NCI-H226 (cell line): ENCODE measurements around the gene CDH12.
A peak's percentile ranks its signal among the peaks of the same experiment; 100 is the strongest.
"Not testable (repeated sequence)": the region's sequence is repeated elsewhere in the genome, so short reads cannot be mapped to it uniquely, and the experiment has no call there.

Source experiments
- DNase-seq: peaks from one replicate; pipeline ENCODE4 v3.0.0-alpha.2; 2015

The CDH12 gene

DNA sequence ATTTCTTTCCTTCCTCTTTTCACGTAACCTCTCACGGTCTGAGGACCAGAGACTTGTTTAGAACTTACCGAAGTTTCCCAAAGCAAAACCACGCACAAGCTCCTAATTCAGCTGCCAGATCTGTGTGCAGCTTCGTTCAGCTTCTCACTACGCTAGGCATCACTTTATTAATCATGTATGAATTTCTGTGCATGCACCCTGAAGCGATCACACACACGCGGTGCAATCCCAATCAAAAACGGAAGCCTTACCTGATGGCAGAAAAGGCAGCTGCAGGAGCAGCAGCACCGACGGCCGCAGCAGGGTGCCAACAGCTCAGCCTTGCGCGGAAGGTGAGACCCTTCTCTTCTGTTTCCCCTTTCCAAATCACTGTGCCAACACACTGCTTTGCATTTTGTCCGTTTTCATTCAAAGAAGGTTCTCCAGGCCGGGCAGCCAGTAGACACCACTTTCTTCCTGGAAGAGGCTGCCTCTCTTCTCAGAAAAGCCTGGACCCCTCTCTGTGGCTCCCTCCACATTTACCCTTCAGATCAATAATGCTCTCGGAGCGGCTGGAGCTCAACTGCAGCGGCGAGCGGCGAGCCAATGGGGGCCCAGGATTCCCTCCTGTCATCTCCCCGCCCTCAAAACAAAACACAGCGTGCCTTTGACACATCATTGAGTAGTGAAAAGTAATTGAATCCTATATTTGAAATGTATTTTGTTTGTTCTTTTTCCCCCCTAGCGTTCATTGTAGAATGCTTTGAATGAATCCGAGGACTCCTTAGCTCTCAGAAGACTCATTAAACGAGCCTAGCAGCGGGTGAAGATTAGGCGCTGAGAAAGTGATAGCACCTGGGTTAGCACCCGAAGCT, at the start of gene CDH12:
TSS of gene CDH12 (minus strand) at position 538 of the 854 bp plus-strand sequence.
- DNase-seq = no peak

DNA sequence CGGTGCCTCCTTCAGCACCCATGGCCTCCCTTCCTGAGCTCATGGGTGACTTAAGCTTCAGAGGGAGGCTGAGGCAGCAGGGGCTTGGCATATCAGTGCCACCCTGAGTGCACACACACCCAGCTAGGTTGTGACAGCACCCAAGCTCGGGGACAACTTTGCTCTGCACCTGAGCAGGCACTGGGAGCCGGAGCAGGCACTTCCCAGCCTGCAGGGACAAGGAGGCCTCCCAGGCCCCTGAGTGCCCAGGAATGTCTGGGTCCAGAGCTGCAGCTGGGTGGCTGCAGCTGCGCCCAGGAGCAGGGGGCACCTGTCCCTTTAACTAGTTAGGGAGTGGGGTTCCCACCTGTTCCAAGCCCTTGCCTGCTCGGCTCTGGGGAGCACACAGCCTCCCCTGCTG, 48.7 kb upstream of the CDH12 start:
- no peak for DNase-seq

DNA sequence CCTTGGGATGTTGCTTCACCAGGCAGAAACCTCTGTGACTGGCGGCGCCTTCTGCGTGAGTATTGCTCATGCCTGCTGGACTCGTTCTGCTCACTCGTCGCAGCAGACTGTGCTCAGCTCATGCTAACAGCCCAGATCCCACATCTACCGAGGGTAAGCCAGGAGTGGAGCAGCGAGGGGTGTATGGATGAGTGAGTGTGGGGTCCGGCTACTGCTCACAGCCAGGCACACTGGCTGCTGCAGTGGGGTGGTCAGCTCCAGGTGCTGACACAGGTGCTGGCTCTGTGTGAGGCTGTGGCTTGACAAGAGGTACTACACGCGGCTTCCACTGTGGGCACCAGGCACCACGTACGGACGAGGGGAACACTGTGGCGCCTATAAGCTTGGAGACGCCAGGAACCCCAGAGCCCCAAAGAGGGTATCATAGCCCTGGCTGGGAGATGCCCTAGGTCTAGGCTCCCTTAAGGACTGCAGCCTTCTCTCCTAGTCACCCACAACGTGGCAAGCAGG, 47.7 kb upstream of the CDH12 start:
- DNase-seq = no peak

DNA sequence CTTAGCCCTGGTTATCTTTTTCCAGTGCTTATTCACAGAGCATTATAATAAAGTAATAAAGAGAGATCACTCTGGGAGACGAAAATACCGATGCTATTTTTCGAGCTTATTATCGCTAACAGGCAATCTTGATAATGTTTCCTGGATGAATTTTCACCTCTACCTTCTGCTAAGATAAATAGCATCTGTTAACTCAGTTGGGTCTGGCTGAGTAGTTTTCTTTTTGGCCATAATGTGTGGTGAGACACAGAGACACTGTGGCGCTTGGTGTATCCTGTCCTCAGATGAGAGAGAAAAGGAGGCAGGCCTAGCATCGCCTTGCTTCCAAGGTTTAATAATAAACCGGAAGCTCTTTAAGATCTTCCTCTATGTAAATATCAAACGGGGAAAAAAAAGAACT, 46.2 kb upstream of the CDH12 start:
- DNase-seq = no peak

DNA sequence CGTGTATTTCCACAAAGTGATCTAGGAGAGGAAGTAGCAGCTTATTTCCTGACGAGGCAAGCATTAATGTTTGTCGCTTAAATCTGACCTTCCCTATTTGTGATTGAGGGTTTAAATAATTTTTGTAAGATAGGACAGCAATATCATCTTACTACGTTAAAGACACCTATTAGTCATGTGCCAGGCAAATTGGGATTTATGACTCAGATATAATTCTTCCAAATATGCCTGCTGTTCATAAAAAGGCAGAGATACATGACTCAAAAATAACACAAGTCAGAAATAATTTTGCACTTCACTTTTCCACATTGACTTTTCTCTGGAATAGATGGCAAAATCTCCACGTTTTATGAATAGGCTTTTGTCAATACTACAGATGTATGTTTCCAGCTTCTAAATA, 43.0 kb upstream of the CDH12 start:
- DNase-seq = no peak

DNA sequence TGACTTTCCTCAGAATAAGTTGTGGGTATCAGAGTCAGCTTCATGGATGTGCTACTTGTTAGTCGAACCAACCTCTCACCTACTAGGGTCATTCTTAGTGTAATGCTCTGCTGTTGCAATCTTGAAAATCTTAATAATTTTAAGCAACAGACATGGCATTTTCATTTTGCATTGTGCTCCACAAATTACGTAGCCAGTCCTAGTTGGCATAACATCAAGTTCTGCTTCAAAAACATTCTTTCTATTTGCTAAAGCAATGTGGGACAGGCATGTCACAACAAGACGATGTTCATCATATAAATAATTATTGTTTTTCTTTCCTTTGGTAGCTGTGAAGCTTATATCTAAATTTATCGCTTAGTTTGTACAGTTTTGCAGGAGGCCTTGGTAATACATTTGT, 39.3 kb upstream of the CDH12 start:
- no peak for DNase-seq

DNA sequence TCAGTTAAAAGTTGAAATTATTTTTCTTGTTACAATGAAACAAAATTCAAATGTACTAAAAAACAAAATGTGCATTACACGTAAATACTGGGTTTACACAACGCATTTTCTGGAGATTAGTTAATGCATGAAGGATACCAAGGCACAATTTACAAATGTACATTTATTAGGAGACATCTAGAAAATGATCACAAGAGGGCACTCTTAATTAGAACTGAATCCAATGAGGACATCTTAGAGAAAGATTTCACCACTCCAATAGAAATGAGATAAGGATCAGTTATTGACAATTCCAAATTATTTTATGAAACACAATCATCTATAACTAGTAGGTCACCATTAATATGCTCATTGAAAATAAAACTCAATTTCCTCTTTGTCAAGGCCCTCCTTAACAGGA, 36.6 kb upstream of the CDH12 start:
- DNase-seq = no peak

DNA sequence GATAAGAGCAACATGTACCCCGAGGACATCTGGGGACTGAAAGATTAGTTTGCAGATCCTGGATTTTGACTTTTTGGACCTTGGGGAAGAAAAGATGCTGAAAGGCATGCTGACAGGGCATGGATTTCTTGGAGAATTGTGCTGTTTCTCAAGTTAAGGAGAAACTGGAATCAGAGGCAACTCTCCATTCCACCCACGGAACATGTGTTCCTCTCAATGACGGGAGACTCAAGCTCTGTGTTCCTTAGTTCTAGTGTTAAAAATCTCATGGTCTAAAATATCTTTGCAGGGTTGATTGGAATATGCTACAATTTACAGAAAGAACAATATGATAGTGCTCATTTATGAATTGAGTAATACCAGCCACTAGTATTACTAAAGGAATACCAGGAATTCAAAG, 34.4 kb upstream of the CDH12 start:
- DNase-seq = no peak

DNA sequence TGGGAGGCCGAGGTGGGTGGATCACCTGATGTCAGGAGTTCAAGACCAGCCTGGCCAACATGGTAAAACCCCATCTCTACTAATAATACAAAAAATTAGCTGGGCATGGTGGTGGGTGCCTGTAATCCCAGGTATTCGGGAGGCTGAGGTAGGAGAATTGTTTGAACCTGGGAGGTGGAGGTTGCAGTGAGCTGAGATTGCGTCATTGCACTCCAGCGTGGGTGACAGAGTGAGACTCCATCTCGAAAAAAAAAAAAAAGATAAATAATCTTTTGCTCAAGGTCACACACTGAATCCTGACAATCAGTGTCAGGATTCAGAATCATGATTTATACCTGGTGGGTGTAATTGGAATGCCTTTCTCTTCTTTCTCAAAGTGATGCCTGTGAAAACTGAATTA, 5.8 kb upstream of the CDH12 start:
- DNase-seq = not testable (repeated sequence)

DNA sequence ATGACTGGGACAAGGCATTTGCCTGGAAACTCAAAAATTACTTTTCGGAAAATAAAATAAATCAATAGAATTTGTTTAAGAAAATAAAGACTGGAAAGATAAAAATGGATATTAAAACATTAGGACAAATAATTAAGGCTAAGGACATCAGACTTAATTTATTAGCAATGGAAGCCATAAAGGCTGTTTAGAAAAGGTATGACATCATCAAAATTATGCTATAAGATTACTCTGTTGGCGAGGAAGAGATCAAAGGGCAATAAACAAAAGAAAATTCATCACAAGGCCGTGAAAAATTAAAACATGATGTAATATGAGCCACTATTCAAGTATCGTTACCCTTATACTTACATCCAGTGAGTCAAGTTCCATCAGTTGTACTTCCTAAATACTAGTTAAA, 2.7 kb upstream of the CDH12 start:
- no peak for DNase-seq

DNA sequence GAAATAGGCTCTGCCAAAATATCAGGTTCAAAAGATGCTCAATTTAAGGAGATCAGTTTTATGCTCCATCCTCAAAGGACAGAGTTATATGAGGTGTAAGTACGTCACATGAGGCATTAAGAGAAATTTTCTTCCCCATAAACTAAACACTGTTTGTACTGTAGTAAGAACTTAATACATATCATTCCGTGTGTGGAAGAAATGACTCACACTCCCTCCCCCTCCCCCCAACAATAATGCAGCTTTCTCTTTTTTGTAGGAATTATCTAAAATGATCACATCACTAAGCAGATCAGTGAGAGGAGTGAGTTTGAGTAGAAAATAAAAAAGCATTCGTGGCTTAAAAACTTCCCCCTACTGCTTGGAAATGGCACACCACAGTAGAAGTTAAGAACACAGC, 2.2 kb downstream of the CDH12 start:
- no peak for DNase-seq

DNA sequence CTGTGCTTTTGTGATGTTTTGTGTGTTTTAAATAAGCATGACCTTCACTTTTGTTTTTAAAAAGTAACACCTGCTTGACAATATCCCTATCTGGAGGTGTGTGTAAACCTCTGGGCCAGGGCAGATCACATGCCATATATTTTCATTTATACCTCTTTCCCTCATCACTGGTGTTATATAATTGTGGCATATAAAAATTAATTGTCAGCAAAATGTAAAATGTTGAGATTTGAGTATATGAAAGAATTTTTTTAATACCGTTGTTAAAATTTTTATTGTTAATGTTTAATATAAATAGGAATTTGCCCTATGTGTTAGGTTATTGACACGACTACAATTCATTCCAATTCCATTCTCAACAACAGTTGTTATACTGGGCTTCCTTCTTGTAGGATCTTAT, 6.5 kb downstream of the CDH12 start:
- DNase-seq = no peak

DNA sequence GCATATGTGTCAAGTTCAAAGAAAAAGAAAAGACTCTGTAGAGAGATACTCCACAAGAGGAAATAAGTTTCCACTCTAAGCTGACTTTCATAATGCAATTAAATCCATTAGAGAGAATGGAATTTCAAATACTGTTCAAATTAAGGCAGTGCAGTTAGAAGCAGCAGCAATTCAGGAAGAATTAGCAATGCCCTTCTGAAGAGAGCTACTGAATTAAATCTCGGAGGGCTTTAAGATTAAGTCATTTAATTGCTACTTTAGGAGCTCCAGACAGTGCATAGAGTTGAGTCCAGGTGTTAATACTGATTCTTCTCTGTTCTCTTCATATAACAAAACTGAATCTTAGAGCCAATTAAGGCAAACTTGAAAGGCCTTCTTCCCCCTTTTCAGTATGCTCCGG, 8.5 kb downstream of the CDH12 start:
- no peak for DNase-seq

DNA sequence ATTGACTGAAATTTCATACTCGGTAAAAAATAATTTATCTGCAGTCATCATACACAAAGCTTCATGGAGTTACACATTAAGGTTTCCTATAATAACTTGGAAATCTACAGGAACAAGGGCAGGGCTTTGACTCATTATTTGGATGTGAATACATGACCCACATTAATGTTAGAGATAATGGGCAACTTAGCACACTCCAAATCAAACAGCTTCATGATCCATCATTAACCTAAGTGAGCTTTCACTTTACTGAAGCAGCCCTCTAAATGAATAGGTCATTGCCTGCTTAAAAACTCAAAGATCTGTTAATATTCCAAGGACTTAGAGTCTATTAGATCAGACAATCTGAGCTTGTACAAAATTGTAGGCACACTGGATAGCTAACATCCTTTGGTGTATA, 9.0 kb downstream of the CDH12 start:
- DNase-seq = no peak

DNA sequence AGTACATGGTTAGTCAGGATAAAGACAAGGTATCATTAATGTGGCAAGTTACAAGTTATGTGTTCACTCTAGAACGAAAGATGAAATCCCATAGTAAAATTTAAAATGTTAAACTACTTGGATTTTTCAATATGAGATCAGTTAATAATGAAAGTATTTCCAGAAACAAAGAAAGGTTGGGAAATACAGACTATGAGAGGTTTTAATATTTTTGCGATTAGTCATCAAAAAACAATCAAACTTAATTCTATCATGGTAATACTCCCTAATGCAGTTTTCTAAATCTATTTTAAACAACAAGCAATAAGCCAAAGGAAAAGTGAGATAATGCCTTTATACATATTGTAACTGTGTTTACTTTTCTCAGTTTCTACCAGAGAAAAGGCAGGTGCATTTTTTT, 10.6 kb downstream of the CDH12 start:
- DNase-seq = peak; percentile 45

DNA sequence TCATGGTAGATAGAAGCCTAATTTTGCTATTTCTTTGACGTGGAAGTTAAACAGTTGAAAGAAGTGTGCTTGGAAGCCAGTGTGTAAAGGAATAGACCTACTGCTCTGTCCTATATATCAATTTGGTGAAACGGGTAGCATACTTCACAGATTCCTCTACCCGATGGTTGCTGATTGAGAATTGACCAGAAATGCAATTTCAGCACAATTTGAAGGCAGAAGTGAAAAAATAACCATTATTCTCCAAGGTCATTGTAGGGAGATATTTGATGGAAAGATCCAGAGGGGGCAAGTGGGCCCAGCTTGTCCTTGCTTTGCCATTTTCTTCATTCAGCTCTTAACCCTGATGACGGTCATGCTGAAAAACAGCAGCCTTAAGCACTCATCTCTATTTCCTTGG, 15.3 kb downstream of the CDH12 start:
- no peak for DNase-seq

DNA sequence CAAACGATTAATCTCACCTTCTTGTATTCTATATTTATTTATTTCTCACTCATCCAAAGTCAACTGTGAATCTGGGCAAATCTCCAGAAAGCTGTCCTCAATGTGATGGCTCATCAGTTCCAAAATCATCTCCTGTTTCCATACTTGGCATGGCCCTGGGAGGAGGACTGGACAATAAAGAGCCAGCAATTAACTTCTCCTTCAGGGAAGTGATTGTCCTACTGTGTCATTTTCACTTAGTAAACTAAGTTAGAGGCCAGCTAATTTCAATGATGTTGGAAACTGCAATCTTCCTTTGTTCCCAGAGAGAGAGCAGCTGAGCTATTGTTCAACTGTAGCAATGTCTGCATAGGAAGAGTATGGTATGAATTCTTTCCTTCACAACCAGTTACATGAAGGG, 17.5 kb downstream of the CDH12 start:
- peak; percentile 25 for DNase-seq

DNA sequence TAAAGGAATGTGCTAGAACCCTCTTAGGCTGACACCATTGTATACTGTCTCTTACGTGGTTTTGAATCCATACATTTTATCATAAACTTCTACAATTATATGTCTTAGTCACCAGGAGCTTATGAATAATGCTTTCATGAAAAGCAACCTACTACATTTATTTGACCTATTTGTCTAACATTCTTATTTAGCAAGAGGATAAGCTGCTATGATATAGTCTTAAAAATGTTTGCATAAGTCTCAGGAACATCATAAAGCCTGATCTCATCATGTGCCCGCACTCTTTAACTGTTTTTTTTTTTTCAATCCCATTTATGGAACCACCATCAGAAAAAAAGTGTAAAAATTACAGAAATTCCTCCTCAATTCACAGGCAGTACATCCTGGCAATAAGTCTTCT, 59.7 kb downstream of the CDH12 start:
- no peak for DNase-seq

DNA sequence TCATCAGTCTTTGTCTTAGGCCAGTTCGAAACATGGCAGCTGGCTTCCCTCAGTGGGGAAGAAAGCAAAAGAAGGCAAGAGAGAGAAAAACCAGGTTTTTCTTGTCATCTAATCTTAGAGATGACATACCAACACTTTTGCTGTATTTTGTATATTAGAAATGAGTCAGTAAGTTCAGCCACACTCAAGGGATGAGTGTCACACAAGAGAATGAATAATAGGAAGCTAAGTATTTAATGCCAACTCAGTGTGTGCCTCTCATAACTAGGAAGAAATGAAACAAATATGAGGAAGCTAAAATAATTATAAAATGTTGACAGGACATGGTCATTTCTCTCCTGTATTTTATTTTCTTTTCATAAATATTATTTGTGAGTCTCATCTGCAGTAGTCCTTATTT, 65.3 kb downstream of the CDH12 start:
- DNase-seq = no peak

DNA sequence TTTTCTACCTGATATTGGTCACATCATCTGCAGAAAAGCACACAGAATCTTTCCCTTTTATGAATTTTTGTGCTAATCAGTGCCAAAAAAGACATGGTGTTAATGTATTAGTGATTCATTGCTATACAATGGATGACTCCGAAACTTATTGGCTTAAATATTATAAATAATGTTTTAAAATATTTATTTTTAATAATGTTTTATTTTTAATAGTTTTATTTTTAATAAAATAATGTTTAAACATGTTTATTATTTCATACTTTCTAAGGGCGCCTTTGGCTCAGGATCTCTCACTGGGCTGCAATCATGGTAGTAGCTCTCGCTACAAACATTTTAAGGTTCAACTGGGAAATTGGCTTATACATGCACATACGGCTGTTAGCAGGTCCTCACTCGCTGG, 65.7 kb downstream of the CDH12 start:
- DNase-seq = no peak

DNA sequence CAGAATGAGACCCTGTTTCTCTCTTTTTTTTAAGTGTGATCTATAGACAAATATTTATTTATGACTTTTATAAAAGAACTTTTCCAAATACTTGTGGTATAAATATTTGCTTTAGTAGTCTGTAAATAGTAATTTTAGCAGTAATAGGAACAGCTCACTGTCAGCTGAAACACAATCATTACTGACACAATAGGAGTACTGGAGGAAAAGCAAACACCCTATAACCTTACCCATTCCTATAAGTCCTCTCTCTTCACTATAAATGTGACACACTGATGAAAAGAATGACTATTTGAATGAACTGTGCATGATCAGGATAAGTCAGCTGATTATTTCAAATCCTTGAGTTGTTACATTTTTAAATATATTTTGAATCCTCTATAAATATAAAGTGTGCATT, 72.4 kb downstream of the CDH12 start:
- no peak for DNase-seq

DNA sequence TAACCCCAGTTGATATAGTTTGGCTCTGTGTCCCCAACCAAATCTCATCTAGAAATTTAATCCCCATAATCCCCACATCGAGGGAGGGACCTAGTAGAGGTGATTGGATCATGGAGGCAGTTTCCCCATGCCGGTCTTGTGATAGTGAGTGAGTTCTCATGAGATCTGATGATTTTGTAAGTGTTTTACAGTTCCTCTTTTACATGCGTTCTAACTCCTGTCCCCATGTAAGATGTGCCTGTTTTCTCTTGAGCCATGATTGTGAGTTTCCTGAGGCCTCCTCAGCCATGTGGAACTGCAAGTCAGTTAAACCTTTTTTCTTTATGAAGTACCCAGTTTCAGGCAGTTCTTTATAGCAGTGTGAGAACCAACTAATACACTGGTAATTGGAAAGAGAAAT, 73.6 kb downstream of the CDH12 start:
- no peak for DNase-seq

DNA sequence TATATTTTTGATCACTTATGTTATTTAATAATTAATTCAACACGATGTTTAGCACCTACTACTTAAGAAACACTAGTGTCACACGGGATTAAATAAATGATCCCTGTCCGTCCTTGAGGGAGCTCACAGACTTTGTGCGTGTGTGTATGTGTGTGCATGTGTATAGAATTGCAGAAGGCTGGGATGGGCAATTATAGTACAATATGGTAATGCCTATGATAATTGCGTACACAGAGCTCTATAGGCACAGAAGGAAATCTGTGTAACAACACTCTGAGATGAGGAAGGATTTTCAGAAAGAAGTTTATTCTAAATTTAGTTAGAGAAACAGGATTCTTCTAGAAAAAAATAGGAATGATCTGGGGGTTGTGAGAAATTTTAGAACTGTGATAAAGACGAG, 76.9 kb downstream of the CDH12 start:
- no peak for DNase-seq

DNA sequence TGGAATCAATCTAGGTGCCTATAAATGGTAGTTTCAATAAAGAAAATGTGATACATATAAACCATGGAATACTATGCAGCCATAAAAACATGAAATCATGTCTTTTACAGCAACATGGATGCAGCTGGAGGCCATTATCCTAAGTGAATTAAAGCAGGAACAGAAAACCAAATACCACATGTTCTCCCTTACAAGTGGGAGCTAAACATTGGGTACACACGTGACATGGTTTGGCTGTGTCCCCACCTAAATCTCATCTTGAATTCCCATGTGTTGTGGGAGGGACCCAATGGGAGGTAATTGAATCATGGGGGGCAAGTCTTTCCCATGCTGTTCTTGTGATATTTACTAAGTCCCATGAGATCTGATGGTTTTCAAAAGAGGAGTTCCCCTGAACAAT, 78.9 kb downstream of the CDH12 start:
- not testable (repeated sequence) for DNase-seq

DNA sequence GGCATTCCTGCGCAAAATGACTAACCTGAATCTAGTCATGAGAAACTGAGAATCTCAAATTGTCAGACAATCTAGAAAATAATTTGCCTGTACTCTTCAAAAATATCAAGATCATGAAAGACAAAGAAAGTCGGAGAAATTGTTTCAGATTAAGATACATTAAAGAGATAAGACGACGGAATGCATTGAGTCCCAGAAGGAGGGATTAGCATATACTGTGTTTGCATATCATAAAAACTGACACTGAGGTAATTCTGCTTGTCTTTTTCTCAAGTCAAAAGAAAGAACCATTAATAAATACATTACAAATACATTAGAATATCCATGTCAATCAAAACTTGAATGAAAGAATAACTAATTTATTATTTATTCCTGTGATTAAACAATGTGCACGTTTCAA, 88.4 kb downstream of the CDH12 start:
- DNase-seq = no peak
